Measurements from ENCODE around the gene TNNT1.

Gene TNNT1

GRCh38 chr19:55106591-55106990, 42.4 kb downstream of the TNNT1 start:
- DNase-seq, result no peak

GRCh38 chr19:55105237-55105636, 43.8 kb downstream of the TNNT1 start:
- no peak for DNase-seq

- DNase-seq, result no peak
Observed at GRCh38 chr19:55103190-55103589, 45.8 kb downstream of the TNNT1 start.

GRCh38 chr19:55101261-55101660, 47.7 kb downstream of the TNNT1 start:
- no peak for DNase-seq

GRCh38 chr19:55099557-55100506, 49.2 kb downstream of the TNNT1 start:
- no peak for DNase-seq

GRCh38 chr19:55098716-55099556, 50.1 kb downstream of the TNNT1 start:
- no peak for DNase-seq

GRCh38 chr19:55097864-55098715, 50.9 kb downstream of the TNNT1 start:
- DNase-seq, result no peak

- no peak for DNase-seq
Observed at GRCh38 chr19:55096061-55096701, 52.8 kb downstream of the TNNT1 start.

- DNase-seq, result no peak
Observed at GRCh38 chr19:55095260-55096060, 53.5 kb downstream of the TNNT1 start.

- no peak for DNase-seq
Observed at GRCh38 chr19:55094456-55095259, 54.3 kb downstream of the TNNT1 start.

GRCh38 chr19:55092423-55093318, 56.3 kb downstream of the TNNT1 start:
- no peak for DNase-seq

- no peak for DNase-seq
Observed at GRCh38 chr19:55091955-55092354, 57.1 kb downstream of the TNNT1 start.

GRCh38 chr19:55091126-55091910, 57.7 kb downstream of the TNNT1 start:
- DNase-seq, result no peak

- DNase-seq, result no peak
Observed at GRCh38 chr19:55090564-55090963, 58.4 kb downstream of the TNNT1 start.

GRCh38 chr19:55089342-55089944, 59.6 kb downstream of the TNNT1 start:
- DNase-seq, result no peak

- DNase-seq, result peak; percentile 54
Observed at GRCh38 chr19:55088543-55089341, 60.3 kb downstream of the TNNT1 start.

GRCh38 chr19:55088021-55088451, 61.0 kb downstream of the TNNT1 start:
- no peak for DNase-seq

All from NCI-H1105 treated with DMSO at 0.1 percent for 48 hours (cell line).